Stomach (tissue), 9 donors: ENCODE measurements around the gene RPS6KA2. TPM values are rescaled to one million over a fixed set of nuclear protein-coding genes. Genes with fewer than 3 reads are reported as not detected.
A peak's percentile ranks its signal among the peaks of the same experiment; 100 is the strongest.

Experiments used
- DNase-seq, 2 donors: peaks; one replicate each; pipeline versions ENCODE4 v3.0.0 to v3.0.0-alpha.2; 2013 to 2019
- H3K27ac ChIP-seq, 5 donors: fragments of 200-600 bp in 4 of 5; sonication (generic) in 4 of 5; one replicate each; pipeline ENCODE4 v1.5.1; 2013 to 2019; ENCODE audit warnings: mild to moderate bottlenecking in 1 of 5, moderate library complexity in 1 of 5
- H3K27me3 ChIP-seq, 3 donors: fragments of 200-600 bp; sonication (generic); one replicate each; pipeline ENCODE4 v1.5.1; 2017 to 2019; ENCODE audit warnings: mixed run types in 1 of 3
- H3K36me3 ChIP-seq, 4 donors: fragments of 200-600 bp; sonication (generic); 1 replicate in 3 of 4; 2 replicates in 1 of 4; pipeline ENCODE4 v1.5.1; 2016 to 2019
- H3K4me1 ChIP-seq, 4 donors: fragments of 200-600 bp; sonication (generic); one replicate each; pipeline ENCODE4 v1.5.1; 2016 to 2019
- H3K4me3 ChIP-seq, 4 donors: fragments of 200-600 bp; sonication (generic) in 3 of 4; one replicate each; pipeline ENCODE4 v1.5.1; 2016 to 2019; ENCODE audit warnings: mild to moderate bottlenecking in 1 of 4
- H3K9me3 ChIP-seq, 4 donors: fragments of 200-600 bp; sonication (generic); one replicate each; pipeline ENCODE4 v1.5.1; 2016 to 2019
- EP300 ChIP-seq: sonication (generic); formaldehyde crosslinking; IDR thresholded peaks from one replicate; pipeline ENCODE4 v1.6.1; 2017; ENCODE audit warnings: antibody characterized with exemption
- POLR2A ChIP-seq, 4 donors: fragments of 450-650 bp; IDR thresholded peaks; one replicate each; pipeline ENCODE4 v1.6.1; 2016; ENCODE audit warnings: antibody characterized with exemption in 4 of 4, control low read depth in 2 of 4, mild to moderate bottlenecking in 1 of 4, moderate library complexity in 1 of 4
- POLR2AphosphoS5 ChIP-seq, 3 donors: sonication (generic); formaldehyde crosslinking; IDR thresholded peaks; one replicate each; pipeline ENCODE4 v1.6.1; 2016; ENCODE audit warnings: antibody characterized with exemption in 3 of 3
- WGBS, 5 donors: extraction: QIAGEN DNeasy Blood & Tissue Kit in 3 of 5; methylation state at CpG; one replicate each; pipeline versions ENCODE4 v1.1.5 to v1.1.7; 2013 to 2018; 5-methylcytosine and 5-hydroxymethylcytosine counted together
- intact Hi-C: fragments of 100-400 bp; cut with DNase I; formaldehyde crosslinking; loops from one replicate; pipeline ENCODE4 v1.15.1; 2023; ENCODE audit warnings: low total_unique reads
- polyA plus RNA-seq, 3 donors: library from polyadenylated mRNA; stranded (reverse); fragments of 200-250 nt; gene quantifications; one replicate each; pipeline ENCODE4 v1.2.3, GENCODE V29; 2013
- total RNA-seq, 5 donors: library from RNA; depleted of rRNA; stranded (reverse); fragments of >200 nt; gene quantifications; one replicate each; pipeline versions ENCODE4 v1.1.0 to v1.2.3, GENCODE V29; 2014 to 2016
- TF ChIP-seq, protein P1 (sequence below), 7 experiments: fragments of 450-650 bp in 4 of 7; fragments of 200-600 bp in 3 of 7; sonication (generic) in 3 of 7; IDR thresholded peaks; one replicate each; pipeline ENCODE4 v1.5.1; 2016 to 2019; ENCODE audit warnings: antibody characterized with exemption in 7 of 7, control low read depth in 2 of 7, mild to moderate bottlenecking in 1 of 7
- donor health status: healthy with polysubstance abuse.
- donor health status: Bipolar disorder and iron deficiency.
- donor health status: healthy.

RPS6KA2 gene
- total and polyA plus RNA-seq, 8 donors: 10.9 to 150 (median 68.0) TPM

DNA sequence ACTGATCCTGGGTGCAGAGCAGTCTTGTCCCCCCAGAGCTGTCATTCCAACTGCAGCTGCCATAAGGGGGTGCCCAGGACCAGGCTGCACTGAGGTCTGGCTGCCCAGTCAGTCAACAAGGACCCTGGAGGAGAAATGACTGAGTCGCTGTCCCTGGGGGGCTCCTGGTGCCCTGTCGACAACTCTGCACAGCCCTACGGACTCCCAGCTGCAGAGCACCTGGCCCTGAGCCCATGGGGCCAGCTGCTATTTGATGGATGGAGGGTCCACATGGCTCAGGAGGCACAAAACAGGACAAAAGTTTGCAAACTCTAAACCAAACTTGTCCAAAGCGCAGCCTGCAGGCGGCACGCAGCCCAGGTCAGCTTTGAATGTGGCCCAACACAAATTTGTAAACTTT lies 46.3 kb upstream of the RPS6KA2 start:
- WGBS, 5 donors: 76 to 89% (median 81%) methylated on average over 5 to 6 of the region's 6 CpGs
- TF ChIP-seq POLR2AphosphoS5 (IDR thresholded peaks at IDR 0.05) (no peak), POLR2A (IDR thresholded peaks at IDR 0.05) (no peak), EP300 (no peak)
- TF ChIP-seq, protein P1, sequence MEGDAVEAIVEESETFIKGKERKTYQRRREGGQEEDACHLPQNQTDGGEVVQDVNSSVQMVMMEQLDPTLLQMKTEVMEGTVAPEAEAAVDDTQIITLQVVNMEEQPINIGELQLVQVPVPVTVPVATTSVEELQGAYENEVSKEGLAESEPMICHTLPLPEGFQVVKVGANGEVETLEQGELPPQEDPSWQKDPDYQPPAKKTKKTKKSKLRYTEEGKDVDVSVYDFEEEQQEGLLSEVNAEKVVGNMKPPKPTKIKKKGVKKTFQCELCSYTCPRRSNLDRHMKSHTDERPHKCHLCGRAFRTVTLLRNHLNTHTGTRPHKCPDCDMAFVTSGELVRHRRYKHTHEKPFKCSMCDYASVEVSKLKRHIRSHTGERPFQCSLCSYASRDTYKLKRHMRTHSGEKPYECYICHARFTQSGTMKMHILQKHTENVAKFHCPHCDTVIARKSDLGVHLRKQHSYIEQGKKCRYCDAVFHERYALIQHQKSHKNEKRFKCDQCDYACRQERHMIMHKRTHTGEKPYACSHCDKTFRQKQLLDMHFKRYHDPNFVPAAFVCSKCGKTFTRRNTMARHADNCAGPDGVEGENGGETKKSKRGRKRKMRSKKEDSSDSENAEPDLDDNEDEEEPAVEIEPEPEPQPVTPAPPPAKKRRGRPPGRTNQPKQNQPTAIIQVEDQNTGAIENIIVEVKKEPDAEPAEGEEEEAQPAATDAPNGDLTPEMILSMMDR (IDR thresholded peaks at IDR 0.05): no peak
- no peaks in the 10 kb centered on the region for H3K9me3 ChIP-seq
- intact Hi-C loops: no loop called here
- H3K27me3 ChIP-seq: peaks cover 0 to 34% (median 12%) of the 10 kb centered on the region in 3 donors
- H3K4me1 ChIP-seq: peaks cover 0 to 36% (median 14%) of the 10 kb centered on the region in 4 donors
- no peaks in the 10 kb centered on the region for H3K36me3 ChIP-seq
- H3K4me3 ChIP-seq: no peak overlapping the region
- no peak overlapping the region for H3K27ac ChIP-seq
- DNase-seq: no peak

DNA sequence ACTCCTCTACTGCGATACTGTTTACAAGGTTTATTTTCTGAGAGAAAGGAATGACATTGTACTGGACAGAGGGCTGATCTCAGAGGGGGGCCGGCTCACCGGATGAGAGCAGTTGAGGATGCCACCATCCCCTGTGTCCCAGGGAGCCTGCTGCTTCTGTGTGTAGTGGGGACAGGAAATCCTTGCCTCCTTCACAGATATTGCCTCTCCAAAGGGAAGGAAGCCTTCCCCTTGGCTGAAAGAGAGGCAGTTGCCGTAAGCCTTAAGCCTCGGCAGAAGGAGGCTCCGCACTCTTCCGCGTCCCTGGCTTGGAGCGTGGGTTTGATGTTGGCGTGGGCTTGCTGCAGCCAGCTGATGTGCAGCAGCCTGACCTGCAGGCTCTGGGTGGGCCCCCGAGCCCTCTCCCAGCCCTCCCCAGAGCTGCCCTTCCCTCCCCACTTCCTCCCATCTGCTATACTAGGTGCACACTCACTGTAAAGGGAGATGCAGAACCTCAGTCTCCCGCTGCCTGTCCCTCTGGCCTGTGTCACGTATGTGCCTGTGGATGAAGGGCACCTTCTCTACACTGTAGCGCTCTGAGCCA lies 45.7 kb upstream of the RPS6KA2 start:
- no peak for DNase-seq
- Histone ChIP-seq H3K9me3 (no peaks in the 10 kb centered on the region), H3K36me3 (no peaks in the 10 kb centered on the region), H3K4me3 (no peak overlapping the region), H3K27ac (no peak overlapping the region), H3K4me1 (peaks cover 0 to 30% (median 14%) of the 10 kb centered on the region in 4 donors), H3K27me3 (peaks cover 0 to 34% (median 12%) of the 10 kb centered on the region in 3 donors)
- intact Hi-C loops: no loop called here
- TF ChIP-seq, protein P1 (IDR thresholded peaks at IDR 0.05): no peak
- TF ChIP-seq POLR2AphosphoS5 (IDR thresholded peaks at IDR 0.05): no peak
- no peak for TF ChIP-seq POLR2A (IDR thresholded peaks at IDR 0.05)
- TF ChIP-seq EP300: no peak
- 60 to 79% (median 63%) methylated on average over 12 to 14 of the region's 14 CpGs for WGBS, 5 donors

DNA sequence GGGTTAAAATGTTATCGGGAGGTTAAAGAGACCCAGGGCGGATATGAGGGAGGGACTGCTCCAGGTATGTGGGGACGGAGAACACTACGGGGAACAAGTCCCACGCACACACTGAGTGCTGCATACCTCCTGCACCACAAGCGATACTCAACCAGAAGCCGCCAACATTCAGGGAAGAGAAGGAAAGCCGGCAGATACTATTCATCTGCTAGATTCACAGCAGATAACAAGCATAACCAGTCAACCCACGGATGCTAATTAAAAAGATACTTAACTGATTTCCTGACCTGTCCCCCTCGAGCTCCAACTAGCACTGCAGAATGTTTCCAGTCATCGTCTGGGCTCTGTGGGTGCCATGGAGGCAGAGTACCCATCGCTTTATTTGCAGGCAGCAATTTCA lies 45.1 kb upstream of the RPS6KA2 start:
- intact Hi-C loops: no loop called here
- DNase-seq: no peak
- peaks cover 0 to 30% (median 14%) of the 10 kb centered on the region in 4 donors for H3K4me1 ChIP-seq
- H3K9me3 ChIP-seq: no peaks in the 10 kb centered on the region
- no peak overlapping the region for H3K4me3 ChIP-seq
- peaks cover 0 to 34% (median 12%) of the 10 kb centered on the region in 3 donors for H3K27me3 ChIP-seq
- TF ChIP-seq POLR2A (IDR thresholded peaks at IDR 0.05) (no peak), EP300 (no peak), POLR2AphosphoS5 (IDR thresholded peaks at IDR 0.05) (no peak)
- TF ChIP-seq, protein P1 (IDR thresholded peaks at IDR 0.05): no peak
- no peak overlapping the region for H3K27ac ChIP-seq
- WGBS, 5 donors: 44 to 57% (median 50%) methylated on average over 12 of the region's 12 CpGs
- no peaks in the 10 kb centered on the region for H3K36me3 ChIP-seq

DNA sequence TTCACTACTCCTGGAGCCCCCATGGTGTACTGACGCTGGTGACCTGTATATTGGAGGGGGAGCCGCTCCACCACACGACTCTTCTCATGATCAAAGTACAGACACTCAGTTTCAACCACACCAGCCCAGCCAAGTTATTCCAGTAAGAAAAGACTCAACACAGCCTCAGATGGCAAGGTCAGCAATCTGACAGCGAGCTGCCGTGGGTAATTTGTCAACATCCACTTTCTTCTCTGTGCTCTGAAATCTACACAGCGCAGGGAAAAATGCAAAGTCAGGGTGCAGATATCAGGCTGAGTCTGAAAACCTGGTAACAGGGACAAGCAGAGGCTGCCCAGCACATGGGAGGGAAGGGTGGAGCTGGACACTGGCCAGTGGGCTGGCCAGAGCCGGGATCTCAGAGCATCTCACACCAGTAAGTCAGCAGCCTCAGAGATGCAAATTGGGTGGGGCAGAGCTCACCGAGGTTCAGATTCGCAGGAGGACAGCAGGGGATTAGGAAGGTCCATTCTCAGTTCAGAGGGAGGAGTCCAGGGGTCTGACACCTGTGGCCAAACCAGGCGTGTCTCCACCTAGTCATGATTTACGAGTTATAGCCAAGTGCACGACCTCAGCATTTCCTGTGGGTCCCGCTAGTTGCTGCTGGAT lies 44.5 kb upstream of the RPS6KA2 start:
- peaks cover 0 to 30% (median 14%) of the 10 kb centered on the region in 4 donors for H3K4me1 ChIP-seq
- H3K36me3 ChIP-seq: no peaks in the 10 kb centered on the region
- 23 to 37% (median 33%) methylated on average over 11 to 13 of the region's 13 CpGs for WGBS, 5 donors
- no peak overlapping the region for H3K27ac ChIP-seq
- intact Hi-C loops: no loop called here
- H3K27me3 ChIP-seq: peaks cover 0 to 34% (median 12%) of the 10 kb centered on the region in 3 donors
- no peaks in the 10 kb centered on the region for H3K9me3 ChIP-seq
- peak in 1 of 2 donors; percentile 31 for DNase-seq
- no peak overlapping the region for H3K4me3 ChIP-seq
- TF ChIP-seq, protein P1 (IDR thresholded peaks at IDR 0.05): no peak
- TF ChIP-seq EP300 (no peak), POLR2AphosphoS5 (IDR thresholded peaks at IDR 0.05) (no peak), POLR2A (IDR thresholded peaks at IDR 0.05) (no peak)
